A673 (cell line): ENCODE results near the gene LPCAT4.

ENCODE experiments used
- EZH2 ChIP-seq: fragments of 200-600 bp; sonication (generic); IDR thresholded peaks from 2 replicates; pipeline ENCODE4 v1.6.1; 2017; ENCODE audit warnings: borderline replicate concordance, low read depth, mild to moderate bottlenecking, mixed read lengths, antibody characterized with exemption, low read length; ENCODE audit not compliant: poor library complexity, severe bottlenecking
- TF ChIP-seq, protein P1 (sequence below): fragments of 300-800, 200-600 bp; sonication (generic); conservative IDR thresholded peaks from 2 replicates; pipeline ENCODE4 v1.5.1; 2017; ENCODE audit warnings: low read depth, mild to moderate bottlenecking, antibody characterized with exemption, low read length, moderate library complexity, mixed read lengths

DNA sequence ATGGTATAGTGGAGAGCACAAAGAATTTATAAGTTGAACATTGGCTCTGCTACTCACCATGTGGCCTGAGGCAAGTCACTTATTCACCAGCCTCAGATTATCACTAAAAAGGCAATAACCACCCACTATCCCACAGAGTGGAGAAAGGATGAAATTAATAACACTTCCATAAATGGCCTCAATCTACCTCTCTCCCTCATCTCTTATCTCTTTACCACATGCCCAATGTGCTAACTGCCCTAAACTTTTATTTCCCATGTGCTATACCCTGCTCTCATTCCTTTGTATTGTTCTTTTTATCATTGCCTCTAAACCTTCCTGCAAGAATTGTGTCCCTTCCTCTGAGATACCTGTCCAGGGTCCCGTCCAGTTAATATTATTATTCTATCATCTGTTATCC, 55.4 kb downstream of the LPCAT4 start:
- TF ChIP-seq EZH2 = no peak
- TF ChIP-seq, protein P1, sequence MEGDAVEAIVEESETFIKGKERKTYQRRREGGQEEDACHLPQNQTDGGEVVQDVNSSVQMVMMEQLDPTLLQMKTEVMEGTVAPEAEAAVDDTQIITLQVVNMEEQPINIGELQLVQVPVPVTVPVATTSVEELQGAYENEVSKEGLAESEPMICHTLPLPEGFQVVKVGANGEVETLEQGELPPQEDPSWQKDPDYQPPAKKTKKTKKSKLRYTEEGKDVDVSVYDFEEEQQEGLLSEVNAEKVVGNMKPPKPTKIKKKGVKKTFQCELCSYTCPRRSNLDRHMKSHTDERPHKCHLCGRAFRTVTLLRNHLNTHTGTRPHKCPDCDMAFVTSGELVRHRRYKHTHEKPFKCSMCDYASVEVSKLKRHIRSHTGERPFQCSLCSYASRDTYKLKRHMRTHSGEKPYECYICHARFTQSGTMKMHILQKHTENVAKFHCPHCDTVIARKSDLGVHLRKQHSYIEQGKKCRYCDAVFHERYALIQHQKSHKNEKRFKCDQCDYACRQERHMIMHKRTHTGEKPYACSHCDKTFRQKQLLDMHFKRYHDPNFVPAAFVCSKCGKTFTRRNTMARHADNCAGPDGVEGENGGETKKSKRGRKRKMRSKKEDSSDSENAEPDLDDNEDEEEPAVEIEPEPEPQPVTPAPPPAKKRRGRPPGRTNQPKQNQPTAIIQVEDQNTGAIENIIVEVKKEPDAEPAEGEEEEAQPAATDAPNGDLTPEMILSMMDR = no peak
